KOPT-K1 (cell line): ENCODE results near the gene RNF227.

Experiments used
- H3K27ac ChIP-seq: fragments of 200-600 bp; sonication (generic); 2 replicates; pipeline ENCODE4 v1.5.1; 2016; ENCODE audit warnings: antibody characterized with exemption, mild to moderate bottlenecking, low read depth, low read length; ENCODE audit not compliant: poor library complexity, severe bottlenecking
- H3K36me3 ChIP-seq: fragments of 200-600 bp; sonication (generic); 2 replicates; pipeline ENCODE4 v1.5.1; 2017; ENCODE audit warnings: antibody characterized with exemption, mild to moderate bottlenecking, low read length, moderate library complexity; ENCODE audit not compliant: insufficient read depth
- H3K9me3 ChIP-seq: fragments of 200-600 bp; sonication (generic); 2 replicates; pipeline ENCODE4 v1.5.1; 2017; ENCODE audit warnings: antibody characterized with exemption, low read length, mild to moderate bottlenecking; ENCODE audit not compliant: insufficient read depth, poor library complexity, severe bottlenecking

RNF227 gene

DNA sequence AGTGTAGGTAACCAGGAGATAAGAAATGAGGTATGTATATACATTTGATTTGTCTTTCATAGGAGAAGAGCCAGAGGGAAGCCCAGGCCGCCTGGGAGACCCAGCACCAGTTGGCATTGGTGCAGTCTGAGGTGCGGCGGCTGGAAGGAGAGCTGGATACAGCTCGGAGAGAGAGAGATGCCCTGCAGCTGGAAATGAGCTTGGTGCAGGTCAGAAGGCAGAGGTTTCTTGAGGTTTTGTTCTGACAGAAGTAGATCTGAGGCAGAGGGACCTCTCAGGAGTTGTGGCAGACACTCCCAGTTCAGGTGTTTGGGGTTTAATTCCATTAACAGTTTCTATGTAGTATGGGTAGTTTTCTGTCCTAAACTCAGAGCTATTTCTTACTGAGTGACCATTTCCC lies 23.9 kb upstream of the RNF227 start:
- Histone ChIP-seq H3K9me3 (no peaks in the 10 kb centered on the region), H3K27ac (no peak overlapping the region), H3K36me3 (peaks cover 94% of the 10 kb centered on the region)

DNA sequence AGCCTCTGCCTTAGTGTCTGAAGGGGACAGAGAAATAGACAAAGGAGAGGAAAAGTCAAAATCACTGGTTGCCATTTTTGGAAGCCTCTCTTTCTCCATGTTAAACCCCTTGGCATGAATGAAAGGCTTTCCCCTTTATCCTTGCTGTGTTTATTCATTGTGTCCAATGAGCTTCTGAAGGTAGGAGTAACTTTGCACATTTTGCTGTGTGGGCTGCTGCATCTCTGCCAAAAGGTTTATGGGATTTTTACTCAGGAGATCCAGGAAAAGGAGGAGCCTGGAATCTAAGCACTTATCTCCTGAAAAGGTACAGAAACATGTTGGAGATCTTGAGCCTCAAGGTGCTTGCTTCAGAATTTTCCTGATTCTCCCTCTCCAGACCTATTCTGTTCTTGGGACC lies 19.8 kb upstream of the RNF227 start:
- no peaks in the 10 kb centered on the region for H3K9me3 ChIP-seq
- H3K36me3 ChIP-seq = peaks cover 65% of the 10 kb centered on the region
- H3K27ac ChIP-seq = no peak overlapping the region

DNA sequence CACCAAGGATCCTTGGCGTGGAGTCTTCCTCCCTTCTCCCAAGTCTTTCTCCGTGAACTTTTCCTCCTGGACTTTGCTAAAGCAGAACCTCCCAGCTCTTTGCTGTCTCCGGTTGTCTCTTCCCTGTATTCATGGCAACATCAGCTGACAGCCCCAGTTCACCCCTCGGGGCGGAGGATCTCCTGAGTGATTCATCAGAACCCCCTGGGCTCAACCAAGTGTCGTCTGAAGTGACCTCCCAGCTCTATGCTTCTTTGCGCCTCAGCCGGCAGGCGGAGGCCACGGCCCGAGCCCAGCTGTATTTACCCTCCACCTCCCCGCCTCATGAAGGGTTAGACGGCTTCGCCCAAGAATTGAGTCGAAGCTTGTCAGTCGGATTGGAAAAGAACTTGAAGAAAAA lies 16.9 kb upstream of the RNF227 start:
- H3K36me3 ChIP-seq = peaks cover 36% of the 10 kb centered on the region
- H3K9me3 ChIP-seq = no peaks in the 10 kb centered on the region
- peak overlapping the region; percentile 92 for H3K27ac ChIP-seq

DNA sequence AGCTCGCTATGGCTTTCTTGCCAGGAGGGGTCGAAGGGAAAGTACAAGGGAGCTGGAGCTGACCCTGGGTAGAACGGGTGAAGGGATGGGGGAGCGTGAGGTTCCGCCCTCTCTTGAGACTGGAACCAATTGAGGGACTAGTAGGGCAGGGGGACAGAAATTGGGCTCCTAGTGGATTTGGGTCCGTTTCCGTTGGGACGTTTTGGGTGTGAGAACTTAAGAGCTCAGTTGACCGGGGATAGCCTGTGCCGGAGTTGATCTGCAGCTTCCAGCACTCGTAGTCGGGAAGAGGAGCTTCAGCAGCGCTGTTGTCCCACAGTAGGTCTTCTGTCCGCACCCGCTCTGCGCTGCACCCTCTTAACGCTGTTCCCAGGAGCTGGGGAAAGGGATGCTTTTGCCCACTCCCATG lies 16.4 kb upstream of the RNF227 start:
- Histone ChIP-seq H3K9me3 (no peaks in the 10 kb centered on the region), H3K27ac (peak overlapping the region; percentile 92), H3K36me3 (peaks cover 34% of the 10 kb centered on the region)

DNA sequence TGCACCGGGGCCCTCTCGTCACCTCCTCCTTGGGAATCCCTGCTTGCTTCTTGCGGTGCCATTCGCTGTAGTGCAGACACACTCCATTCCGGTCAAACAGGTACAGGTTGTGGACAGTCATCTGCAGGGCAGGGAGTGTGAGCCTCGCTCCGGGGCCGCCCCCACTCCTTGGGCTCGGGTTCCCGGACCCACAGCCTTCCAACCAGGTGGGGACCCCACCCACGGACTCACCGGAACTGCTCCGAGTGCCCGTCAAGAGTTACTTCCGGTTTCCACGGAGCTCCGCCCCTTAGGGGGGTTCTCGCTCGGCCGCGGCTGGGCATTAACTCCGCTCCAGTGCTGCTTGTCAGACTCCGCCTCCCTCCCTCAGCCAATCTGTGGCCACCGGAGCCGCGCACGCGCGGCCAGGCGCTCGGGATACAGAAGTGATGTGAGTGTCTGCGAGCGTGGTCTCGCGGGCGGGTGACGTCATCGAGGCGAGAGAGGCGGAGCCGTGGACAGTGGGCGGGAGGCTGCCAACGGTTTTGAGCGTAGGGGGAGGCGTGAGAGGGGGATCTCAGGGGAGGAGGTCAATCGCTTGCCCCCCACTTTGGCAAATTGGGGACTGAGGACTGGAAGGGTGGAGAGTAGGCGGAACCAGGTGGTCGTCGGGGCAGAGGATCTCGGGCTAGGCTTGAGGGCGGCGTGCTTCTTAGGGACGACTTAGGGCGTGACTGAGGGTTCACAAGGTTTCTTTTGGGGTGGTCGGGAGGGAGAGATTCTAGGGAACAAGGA lies 15.8 kb upstream of the RNF227 start, which contains the start of the genes CNTROB and TRAPPC1:
Gene CNTROB (plus strand): TSS at position 498 of the 774 bp plus-strand sequence. CDS start 874 bp downstream, outside the sequence.
Gene TRAPPC1 (minus strand): TSS at position 238 of the 774 bp plus-strand sequence. CDS start 117 bp downstream, at position 121.
- H3K9me3 ChIP-seq = no peaks in the 10 kb centered on the region
- H3K27ac ChIP-seq = peak within 1 kb of the TSS; percentile 92
- H3K36me3 ChIP-seq = peaks cover 30% of the 10 kb centered on the region

DNA sequence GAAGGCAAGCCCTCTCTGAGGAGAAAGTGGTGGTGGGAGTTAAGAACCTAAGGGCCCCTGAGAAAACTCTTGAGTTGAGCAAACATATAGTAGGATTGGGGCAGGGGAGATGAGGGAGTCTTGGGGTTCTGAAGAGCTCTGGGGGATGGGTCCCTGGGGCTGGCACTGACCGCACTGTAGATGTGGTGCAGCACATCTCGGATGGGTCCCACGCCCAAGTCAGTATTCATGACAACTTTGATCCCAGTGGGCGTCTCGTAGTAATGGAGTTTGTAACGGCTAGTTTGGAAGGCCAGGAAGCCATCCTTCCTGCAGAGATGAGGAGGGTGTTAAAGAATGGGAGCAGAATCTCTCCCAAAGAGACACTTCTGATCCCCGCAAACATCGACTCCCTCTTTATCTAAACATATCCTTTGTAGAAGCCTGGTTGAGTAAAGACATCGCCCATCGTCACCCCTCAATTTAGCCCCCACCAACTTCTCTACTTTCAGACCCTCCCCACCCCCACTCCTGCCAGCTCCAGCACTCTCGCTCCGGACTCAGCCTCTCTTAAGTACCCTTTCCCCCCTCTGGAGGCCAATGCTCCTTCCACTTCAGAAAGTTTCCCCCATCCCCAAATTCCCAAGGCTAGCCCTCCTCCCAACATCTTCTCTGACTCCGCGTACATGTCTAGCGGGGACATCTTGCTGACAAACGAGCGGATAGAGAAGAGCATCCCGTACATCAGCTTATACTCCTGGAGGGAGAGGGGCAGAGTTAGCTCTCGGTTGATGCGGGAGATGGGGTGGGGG lies 14.9 kb upstream of the RNF227 start:
- Histone ChIP-seq H3K27ac (peak overlapping the region; percentile 92), H3K36me3 (peaks cover 21% of the 10 kb centered on the region), H3K9me3 (no peaks in the 10 kb centered on the region)

DNA sequence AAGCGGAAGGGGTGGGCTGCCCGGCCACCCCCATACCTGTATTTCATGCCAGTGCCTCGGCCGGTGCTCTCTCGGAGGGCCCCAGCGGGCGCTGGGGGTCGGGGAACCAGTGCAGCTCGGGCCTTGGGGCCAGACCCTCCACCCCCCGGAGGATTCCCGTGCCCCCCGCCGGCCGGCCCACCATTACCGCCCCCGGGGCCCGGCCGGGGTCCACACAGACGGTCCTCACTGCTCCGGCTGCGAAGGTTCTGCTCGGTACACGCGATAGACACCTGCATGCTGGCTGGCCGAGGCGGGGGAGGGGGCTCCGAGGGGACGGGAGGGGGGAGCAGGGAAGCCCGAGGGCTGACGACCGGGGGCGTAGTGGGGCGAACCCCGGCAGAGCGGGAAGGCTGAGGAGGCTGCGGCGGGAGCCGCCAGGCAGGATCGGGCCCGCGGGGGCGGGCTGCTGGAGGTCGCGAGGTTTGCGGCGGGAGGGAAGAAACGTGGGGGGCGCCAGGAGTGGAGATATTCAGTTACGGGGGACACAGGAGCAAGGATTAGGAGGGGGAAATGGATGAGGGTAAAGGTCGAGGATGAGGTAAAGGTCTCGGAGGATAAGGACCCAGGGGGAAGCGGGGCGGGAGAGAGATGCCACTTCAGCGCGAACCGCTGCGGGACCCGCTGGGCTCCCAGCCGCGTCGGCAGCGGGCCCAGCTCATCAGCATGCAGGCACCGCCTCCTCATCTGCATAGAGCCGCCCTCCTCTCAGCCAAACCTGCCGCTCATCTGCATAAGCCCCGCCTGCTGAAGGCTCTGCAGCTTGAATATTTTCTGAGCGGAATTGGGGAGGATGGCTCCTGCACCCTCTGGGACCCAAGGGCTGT lies 13.3 kb upstream of the RNF227 start, which contains the start of gene KCNAB3:
Gene KCNAB3 (minus strand): TSS at position 699 of the 866 bp plus-strand sequence. CDS start 421 bp downstream, at position 278.
- H3K27ac ChIP-seq = peak within 1 kb of the TSS; percentile 21
- no peaks in the 10 kb centered on the region for H3K9me3 ChIP-seq
- peaks cover 7% of the 10 kb centered on the region; the same call in 1 of the 2 replicates for H3K36me3 ChIP-seq

DNA sequence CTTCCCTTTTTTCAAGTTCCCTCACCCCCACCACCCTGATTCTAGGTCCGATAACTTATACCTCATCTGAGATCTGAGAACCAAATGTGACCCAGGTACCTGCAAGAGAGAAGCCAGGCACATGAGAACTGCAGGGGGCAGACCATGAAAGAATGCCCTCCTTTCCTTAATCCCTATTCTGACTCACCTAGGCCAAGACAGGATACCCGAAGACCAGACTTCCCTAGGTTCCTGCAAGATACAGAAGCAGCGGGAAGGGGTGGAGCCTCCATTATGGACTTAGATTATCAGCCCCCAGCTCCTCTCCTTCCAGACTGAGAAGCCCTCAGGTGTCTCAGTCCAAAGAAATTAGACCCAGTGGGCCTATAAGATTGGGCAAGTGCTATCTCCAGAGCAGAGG lies 11.5 kb upstream of the RNF227 start:
- no peaks in the 10 kb centered on the region; the same call in 1 of the 2 replicates for H3K36me3 ChIP-seq

DNA sequence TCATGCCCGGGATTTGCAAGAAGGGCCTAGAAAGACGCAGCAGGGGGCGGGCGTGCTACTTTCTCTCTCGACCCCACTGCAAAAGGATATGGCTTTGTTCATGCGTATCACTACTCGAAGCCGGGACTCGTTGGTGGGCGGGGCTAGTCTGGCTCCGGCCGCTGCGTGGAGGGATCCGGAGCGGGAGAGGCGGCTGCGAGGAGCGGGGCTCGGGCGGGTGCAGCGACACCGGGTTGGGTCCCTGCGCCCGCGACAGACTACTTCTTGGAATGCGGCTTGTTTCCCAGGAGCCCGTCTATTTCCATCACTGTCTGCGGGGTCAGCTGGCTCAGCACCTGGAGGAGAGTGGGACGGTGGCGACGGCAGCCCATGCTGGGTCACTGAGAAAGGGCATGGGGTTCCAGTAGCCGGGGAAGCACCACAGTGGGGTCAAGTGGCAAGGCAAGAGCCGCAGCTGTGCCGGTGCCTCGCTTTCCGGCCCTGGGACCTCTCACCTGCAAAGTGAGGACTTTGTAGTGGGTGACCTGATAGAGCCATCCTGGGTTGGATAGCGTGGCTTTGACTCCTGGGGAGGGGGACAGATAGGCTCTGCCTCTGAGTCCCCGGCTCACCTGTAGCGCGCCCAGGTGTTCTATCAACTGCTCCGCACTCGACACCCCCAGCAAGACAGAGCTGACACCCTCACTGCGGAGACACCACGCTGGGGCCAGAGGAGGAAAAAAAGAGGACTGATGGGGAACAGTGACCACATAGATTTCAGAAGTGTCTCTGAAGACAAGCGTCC lies 6.9 kb upstream of the RNF227 start:
- H3K27ac ChIP-seq = peak overlapping the region; percentile 68
- no peaks in the 10 kb centered on the region for H3K9me3 ChIP-seq
- H3K36me3 ChIP-seq = no peaks in the 10 kb centered on the region

More for the DNA sequence above, 11.5 kb upstream of the RNF227 start:
- no peak overlapping the region for H3K27ac ChIP-seq
- no peaks in the 10 kb centered on the region for H3K9me3 ChIP-seq

DNA sequence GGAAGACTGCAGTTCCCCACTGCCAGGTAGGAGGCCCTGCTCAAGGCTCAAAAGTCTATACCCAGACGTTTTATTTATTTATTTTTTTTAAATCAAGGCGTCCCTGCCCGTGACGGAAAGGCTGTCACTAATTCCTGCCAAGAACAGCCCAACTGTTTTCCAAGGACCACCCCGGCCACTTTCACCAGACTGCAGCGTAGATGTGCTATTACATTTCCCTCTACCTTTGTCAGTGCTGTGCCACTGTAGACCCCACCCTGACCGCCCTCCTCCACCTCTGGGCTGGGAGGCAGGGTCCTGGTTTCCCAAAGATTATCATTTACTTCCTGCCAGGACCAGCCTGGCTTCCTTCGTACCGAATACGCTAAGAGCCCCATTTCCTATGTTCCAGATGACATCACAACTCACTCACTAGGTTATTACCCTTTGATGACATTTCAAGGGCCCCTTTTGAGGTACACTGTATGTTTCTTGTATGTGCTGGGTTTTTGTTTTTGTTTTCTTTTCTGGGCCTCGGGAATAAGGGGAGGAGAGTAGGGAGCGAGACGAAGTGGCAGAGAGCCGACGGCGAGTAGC lies 6.3 kb upstream of the RNF227 start:
- Histone ChIP-seq H3K27ac (peak overlapping the region; percentile 68), H3K9me3 (no peaks in the 10 kb centered on the region), H3K36me3 (no peaks in the 10 kb centered on the region)

DNA sequence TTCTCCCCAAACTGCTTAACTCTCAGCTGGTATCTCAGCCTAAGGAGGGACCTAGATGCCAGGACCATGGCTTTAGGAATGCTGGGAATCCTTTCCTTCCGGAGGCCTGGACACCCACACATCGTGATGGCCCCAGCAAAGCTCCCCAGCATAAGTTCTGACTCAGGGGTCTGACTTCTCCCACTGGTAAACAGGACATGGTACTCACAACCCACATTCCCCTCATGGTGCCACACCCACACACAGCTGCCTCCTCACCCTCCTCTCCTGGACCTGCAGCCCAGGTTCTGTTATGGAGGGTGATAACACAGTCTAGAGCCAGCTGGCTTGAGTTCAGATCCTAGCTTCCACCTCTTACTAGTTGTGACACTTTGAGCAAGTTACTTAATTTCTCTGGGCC lies 719 bp upstream of the RNF227 start:
- H3K27ac ChIP-seq = no peak overlapping the region
- H3K9me3 ChIP-seq = no peaks in the 10 kb centered on the region
- peaks cover 10% of the 10 kb centered on the region; the same call in 1 of the 2 replicates for H3K36me3 ChIP-seq

DNA sequence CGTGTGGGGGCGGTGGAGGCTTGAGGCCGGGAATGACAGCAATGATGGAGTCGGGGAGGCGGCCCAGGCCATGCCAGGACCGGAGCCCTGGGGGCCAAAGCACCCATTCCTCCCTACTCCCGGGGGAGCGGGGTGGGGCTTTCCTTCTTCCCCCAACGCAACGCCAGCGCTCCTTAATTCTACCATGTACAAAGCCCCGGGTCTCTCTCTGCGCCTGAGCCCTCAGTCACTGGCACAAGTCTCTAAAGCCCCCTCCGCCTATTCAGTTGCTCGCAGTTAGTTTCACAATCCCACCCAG lies 245 bp upstream of the RNF227 start:
- Histone ChIP-seq H3K36me3 (peaks cover 15% of the 10 kb centered on the region; the same call in 1 of the 2 replicates), H3K27ac (peak overlapping the region; percentile 57), H3K9me3 (no peaks in the 10 kb centered on the region)

DNA sequence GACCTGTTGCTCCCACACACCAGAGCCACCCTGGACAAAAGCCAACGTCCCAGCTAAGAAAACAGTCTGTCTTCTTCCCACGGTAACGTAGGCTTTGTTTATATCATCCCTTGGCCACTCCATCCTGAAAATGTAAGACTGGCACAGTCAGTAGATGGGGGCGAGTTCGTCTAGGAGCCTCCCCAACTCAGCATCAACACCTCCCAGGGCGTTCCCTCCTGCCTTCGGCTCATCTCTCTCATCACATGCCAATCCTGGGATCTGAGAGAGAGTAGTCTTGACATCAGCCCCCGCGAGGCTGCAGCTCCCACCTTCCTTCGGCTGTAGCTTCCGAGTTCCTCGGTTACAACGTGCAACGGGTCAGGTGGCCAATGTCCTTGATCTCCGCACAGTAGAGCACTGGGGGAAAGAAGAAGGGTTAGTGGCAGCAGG lies 894 bp downstream of the RNF227 start:
- H3K9me3 ChIP-seq = no peaks in the 10 kb centered on the region
- H3K36me3 ChIP-seq = peaks cover 26% of the 10 kb centered on the region
- peak overlapping the region; percentile 57 for H3K27ac ChIP-seq
